ENCODE measurements around the gene CHKA.

The CHKA gene

GRCh38 chr11:68008381-68009337, 112.5 kb downstream of the CHKA start:
- no peak overlapping the region for H3K4me3 ChIP-seq
- H3K27ac ChIP-seq, result no peak overlapping the region
- H3K9ac ChIP-seq (ENCODE audit: insufficient read length), result no peak overlapping the region
- TF ChIP-seq EZH2 (IDR thresholded peaks at IDR 0.05), result no peak
- no peak for TF ChIP-seq FOXP2 (optimal IDR thresholded peaks at IDR 0.05; ENCODE audit: control extremely low read depth, extremely low read length, insufficient read depth)
- TF ChIP-seq POLR2AphosphoS5 (IDR thresholded peaks at IDR 0.05; ENCODE audit: borderline replicate concordance, low read depth, low read length), result no peak
- H3K9me3 ChIP-seq (ENCODE audit: low read depth, low read length), result no peaks in the 10 kb centered on the region
- no peaks in the 10 kb centered on the region for H3K36me3 ChIP-seq (ENCODE audit: insufficient read depth, low read length)
- no peak for DNase-seq (ENCODE audit: low read depth, low spot score)

DNA sequence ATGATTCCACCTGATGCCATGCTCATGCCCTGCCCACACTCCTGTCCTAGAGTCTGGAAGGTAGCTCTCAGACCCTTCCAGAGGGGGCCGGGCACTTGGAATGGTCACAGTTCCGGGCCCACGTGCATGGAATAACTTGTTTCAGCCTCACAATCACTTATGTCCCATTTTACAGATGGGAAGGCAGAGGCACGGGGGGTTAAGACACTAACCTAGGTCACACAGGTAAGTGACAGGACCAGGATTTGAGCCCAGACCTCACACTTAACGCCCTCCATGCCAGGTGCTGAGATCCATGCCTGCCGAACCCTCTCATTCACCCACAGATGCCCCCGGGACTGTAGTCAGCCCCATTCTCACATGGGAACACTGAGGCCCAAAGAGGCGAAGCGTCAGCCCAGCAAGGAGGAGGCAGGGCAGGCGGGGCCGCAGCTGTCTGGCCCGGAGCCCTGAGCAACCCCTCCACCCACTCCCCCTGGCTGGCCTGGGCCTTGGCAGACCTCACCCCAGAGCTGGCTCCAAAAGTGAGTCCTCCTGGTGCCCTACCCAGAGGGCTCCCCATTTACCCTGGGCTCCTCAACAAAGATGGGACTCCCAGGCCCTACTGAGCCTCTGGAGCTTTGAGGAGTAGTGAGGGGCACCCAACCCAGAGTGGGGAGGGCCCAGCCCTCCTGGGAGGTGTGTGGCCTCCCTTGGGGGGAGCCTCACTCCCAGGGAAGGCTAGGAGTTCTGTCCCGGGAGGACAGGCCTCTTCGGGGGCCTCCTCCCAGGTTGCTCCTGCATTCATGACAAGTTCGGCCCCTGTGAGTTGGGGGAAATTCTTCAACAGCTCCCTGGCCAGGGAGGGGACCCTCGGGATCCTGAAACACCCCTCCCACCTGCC, 113.4 kb downstream of the CHKA start:
- Histone ChIP-seq H3K36me3 (ENCODE audit: insufficient read depth, low read length) (no peaks in the 10 kb centered on the region), H3K4me3 (no peak overlapping the region), H3K9ac (ENCODE audit: insufficient read length) (no peak overlapping the region), H3K27ac (no peak overlapping the region), H3K9me3 (ENCODE audit: low read depth, low read length) (no peaks in the 10 kb centered on the region)
- DNase-seq (ENCODE audit: low read depth, low spot score), result no peak
- TF ChIP-seq POLR2AphosphoS5 (IDR thresholded peaks at IDR 0.05; ENCODE audit: borderline replicate concordance, low read depth, low read length), result no peak
- TF ChIP-seq EZH2 (IDR thresholded peaks at IDR 0.05), result no peak
- no peak for TF ChIP-seq FOXP2 (optimal IDR thresholded peaks at IDR 0.05; ENCODE audit: control extremely low read depth, extremely low read length, insufficient read depth)

DNA sequence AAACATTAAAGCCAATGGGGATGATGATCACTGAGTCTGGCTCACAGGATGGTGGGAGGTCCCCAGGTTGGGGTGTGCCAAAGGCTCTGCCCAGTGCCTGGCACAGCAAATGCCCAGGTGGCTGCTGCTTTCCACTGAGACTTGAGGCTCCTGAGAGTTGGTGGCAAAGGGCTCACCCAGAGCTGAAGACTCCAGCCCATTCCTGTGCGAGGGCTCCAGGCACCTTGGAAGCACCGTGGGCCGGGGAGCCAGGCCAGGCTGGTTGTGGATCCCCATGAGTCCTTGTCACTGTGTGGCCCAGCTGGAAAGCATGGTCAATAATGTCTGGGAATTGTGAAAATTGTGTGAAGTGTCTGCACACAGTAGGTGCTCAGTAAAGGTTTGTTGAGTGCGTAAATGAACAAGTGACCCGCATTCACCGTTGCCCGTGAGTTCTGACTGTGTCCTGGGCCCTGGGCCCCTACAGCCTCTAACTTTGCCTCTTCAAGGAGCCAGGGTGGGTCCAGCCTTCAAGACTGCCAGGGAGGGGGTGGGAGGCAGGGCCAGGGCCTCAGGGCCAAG, 114.5 kb downstream of the CHKA start:
- H3K9me3 ChIP-seq (ENCODE audit: low read depth, low read length), result no peaks in the 10 kb centered on the region
- no peak overlapping the region for H3K4me3 ChIP-seq
- H3K9ac ChIP-seq (ENCODE audit: insufficient read length), result no peak overlapping the region
- H3K36me3 ChIP-seq (ENCODE audit: insufficient read depth, low read length), result no peaks in the 10 kb centered on the region
- TF ChIP-seq FOXP2 (optimal IDR thresholded peaks at IDR 0.05; ENCODE audit: control extremely low read depth, extremely low read length, insufficient read depth) (no peak), EZH2 (IDR thresholded peaks at IDR 0.05) (no peak), POLR2AphosphoS5 (IDR thresholded peaks at IDR 0.05; ENCODE audit: borderline replicate concordance, low read depth, low read length) (no peak)
- H3K27ac ChIP-seq, result no peak overlapping the region
- DNase-seq (ENCODE audit: low read depth, low spot score), result no peak

DNA sequence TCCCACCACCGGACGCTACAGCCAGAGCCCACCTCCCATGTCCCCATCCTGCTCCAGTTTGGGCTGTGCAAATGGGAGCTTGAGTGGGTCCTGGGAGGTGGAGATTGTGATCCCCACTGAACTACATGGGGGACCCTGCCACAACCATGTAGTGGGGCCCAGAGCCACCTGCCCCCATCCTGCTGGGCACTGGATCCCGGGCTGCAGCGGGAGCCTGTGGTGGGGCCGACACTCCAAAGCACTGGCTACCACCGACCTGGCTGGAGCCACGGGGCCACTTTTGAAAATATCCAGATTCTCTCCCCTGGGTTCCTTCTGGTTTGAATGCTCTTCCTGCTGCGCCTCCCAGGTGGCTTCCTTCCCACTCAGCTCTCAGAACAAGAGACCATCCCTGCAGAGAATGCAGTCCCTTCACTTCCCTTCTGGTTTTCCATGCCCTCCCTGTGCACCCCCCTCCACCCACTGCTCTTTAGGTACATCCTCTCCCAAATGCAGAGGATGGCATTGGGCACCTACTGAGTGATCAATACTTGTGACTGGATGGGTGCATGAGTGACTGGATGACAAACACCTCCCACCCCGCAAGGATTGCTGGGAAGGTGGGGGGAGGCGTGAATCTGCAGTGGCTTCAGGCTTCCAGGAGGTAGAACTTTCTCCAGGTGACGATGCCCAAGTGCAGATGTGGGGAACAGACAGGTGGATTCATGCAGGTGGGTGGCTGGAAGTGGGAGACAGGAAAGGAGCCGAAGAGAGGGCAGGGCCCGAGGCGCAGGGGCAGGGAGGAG, 116.4 kb downstream of the CHKA start:
- peak overlapping the region; percentile 74 for H3K4me3 ChIP-seq
- H3K9ac ChIP-seq (ENCODE audit: insufficient read length), result no peak overlapping the region
- no peak for DNase-seq (ENCODE audit: low read depth, low spot score)
- no peak overlapping the region for H3K27ac ChIP-seq
- H3K36me3 ChIP-seq (ENCODE audit: insufficient read depth, low read length), result no peaks in the 10 kb centered on the region
- no peaks in the 10 kb centered on the region for H3K9me3 ChIP-seq (ENCODE audit: low read depth, low read length)
- TF ChIP-seq FOXP2 (optimal IDR thresholded peaks at IDR 0.05; ENCODE audit: control extremely low read depth, extremely low read length, insufficient read depth), result no peak
- no peak for TF ChIP-seq EZH2 (IDR thresholded peaks at IDR 0.05)
- TF ChIP-seq POLR2AphosphoS5 (IDR thresholded peaks at IDR 0.05; ENCODE audit: borderline replicate concordance, low read depth, low read length), result no peak

DNA sequence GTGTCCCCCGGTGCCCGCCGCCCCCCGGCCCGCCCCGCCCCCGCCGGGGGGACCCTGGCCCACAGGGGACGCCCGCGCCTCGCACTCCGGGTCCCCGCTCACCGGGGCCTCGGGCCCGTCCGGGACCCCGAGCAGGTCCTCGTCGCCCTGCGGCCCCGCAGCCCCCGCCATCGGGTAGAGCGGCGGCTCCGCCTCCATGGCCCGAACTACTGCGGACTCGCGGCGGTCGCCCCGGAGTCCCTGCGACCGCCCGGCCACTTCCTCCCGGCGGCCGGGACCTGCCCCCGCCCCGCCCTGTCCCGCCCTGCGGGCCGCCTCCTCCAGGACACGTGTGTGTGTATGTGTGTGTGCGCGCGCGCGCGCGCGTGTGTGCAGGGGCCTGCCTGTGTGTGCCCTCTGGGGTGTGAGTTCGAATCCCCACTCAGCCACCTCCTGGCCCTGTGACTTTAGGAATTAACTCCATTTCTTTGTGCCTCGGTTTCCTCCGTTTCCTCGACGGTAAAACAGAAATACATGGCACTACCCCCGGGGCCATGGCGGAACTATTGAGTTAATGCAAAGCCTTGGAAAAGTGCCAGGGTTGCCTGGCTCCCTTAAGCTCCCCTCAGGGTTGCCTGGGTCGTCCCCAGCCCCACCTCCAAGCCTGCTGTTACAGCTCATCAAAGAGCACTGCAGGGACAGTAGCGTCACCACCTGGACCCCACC, 117.2 kb downstream of the CHKA start, which contains the start of gene UNC93B1:
Gene UNC93B1, minus strand, starts transcription at position 252 of the 705 bp plus-strand sequence. Its CDS starts 54 bp downstream, at position 198.
- Histone ChIP-seq H3K27ac (no peak within 1 kb of the TSS), H3K9me3 (ENCODE audit: low read depth, low read length) (no peaks in the 10 kb centered on the region), H3K4me3 (peak within 1 kb of the TSS; percentile 74), H3K36me3 (ENCODE audit: insufficient read depth, low read length) (no peaks in the 10 kb centered on the region), H3K9ac (ENCODE audit: insufficient read length) (peak within 1 kb of the TSS; percentile 53)
- DNase-seq (ENCODE audit: low read depth, low spot score), result peak; percentile 16
- TF ChIP-seq FOXP2 (optimal IDR thresholded peaks at IDR 0.05; ENCODE audit: control extremely low read depth, extremely low read length, insufficient read depth) (no peak), POLR2AphosphoS5 (IDR thresholded peaks at IDR 0.05; ENCODE audit: borderline replicate concordance, low read depth, low read length) (no peak), EZH2 (IDR thresholded peaks at IDR 0.05) (no peak)

- Histone ChIP-seq H3K4me3 (peak overlapping the region; percentile 74), H3K27ac (no peak overlapping the region), H3K36me3 (ENCODE audit: insufficient read depth, low read length) (no peaks in the 10 kb centered on the region), H3K9me3 (ENCODE audit: low read depth, low read length) (no peaks in the 10 kb centered on the region), H3K9ac (ENCODE audit: insufficient read length) (no peak overlapping the region)
- TF ChIP-seq EZH2 (IDR thresholded peaks at IDR 0.05), result no peak
- TF ChIP-seq FOXP2 (optimal IDR thresholded peaks at IDR 0.05; ENCODE audit: control extremely low read depth, extremely low read length, insufficient read depth), result no peak
- TF ChIP-seq POLR2AphosphoS5 (IDR thresholded peaks at IDR 0.05; ENCODE audit: borderline replicate concordance, low read depth, low read length), result no peak
- DNase-seq (ENCODE audit: low read depth, low spot score), result no peak
These were observed 118.0 kb downstream of the CHKA start for GRCh38 chr11:68002938-68003845.

All from SK-N-MC (cell line).